GM18868 (cell line): ENCODE data around the gene NRG3.
A peak's percentile ranks its signal among the peaks of the same experiment; 100 is the strongest.

Source experiments
- ATAC-seq: cut with Tn5 transposase; IDR thresholded peaks from one replicate; pipeline ENCODE4 v1.9.1; 2021; ENCODE audit warnings: mild to moderate bottlenecking, moderate library complexity; ENCODE audit not compliant: unreplicated experiment

The NRG3 gene

DNA sequence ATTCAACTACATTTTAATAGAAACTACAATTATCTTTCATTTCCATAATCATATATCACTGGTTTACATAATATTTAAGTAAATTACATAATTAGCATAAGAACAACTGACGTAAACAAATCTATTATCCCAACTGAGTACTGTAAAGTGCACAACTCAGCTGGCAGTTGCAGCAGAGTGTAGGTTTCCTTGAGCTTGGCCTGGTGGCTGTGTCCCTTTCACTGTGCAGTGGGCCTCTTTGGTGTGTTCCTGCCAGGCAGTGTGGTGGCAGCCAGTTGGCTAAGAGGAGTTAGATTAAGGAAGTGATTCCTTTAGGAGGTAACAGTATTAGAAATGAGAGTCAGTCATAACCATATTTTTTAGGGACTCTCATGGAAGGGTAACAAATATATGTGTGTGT lies 7.0 kb downstream of the NRG3 start:
- ATAC-seq, result no peak

DNA sequence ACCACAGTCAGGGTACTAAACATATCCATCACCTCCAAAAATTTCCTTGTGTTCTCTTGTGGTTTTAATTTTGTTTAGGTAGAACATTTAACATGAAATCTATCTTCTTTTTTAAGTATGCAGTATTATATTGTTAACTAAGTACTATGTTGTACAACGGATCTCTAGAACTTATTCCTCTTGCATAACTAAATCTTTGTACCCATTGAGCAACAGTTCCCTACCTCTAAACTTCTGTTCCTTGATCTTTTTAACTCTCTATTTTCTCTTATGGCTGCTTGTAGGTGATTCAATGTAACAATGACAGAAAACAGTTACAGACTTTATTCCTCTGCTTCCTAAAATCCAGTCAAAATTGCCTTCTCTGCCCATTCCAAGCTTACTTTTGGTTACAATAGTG lies 9.9 kb downstream of the NRG3 start:
- ATAC-seq, result no peak

DNA sequence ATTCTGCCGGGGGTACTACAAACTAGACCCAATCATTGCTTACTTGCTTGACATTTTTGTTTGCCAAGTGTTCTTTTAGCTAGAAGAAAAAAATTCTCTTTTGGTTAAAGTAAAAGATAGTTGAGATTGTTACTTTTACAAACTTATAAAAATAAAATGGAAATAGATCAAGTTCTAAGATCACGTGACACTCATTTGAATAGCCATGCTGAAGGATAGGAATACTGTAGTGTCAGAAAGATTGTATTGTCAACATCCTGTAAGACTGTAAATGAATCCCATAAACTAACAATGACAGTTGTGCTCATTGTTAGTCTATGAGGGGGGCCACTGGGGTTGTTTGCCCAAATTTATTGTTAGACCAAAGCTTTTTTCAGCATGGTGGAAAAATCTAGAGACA lies 10.5 kb downstream of the NRG3 start:
- ATAC-seq, result no peak

DNA sequence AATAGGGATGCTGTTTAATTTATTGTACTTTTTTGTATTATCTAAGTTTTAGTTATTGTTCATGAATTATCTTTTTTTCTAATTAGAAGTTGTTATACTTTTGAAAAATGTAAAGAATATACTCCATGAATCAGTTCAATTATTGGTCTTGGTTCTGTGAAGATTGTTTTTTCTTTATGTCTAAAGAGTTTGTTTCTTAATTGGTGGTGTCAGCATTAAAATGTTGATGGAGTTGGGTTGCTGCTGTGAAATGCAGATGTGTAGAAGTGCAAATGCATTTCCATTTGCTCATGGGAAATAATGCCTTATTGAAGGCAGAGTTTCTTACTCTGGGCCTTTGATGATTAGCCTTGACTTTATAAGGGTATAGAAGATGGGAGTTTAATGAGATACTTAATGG lies 11.9 kb downstream of the NRG3 start:
- no peak for ATAC-seq

DNA sequence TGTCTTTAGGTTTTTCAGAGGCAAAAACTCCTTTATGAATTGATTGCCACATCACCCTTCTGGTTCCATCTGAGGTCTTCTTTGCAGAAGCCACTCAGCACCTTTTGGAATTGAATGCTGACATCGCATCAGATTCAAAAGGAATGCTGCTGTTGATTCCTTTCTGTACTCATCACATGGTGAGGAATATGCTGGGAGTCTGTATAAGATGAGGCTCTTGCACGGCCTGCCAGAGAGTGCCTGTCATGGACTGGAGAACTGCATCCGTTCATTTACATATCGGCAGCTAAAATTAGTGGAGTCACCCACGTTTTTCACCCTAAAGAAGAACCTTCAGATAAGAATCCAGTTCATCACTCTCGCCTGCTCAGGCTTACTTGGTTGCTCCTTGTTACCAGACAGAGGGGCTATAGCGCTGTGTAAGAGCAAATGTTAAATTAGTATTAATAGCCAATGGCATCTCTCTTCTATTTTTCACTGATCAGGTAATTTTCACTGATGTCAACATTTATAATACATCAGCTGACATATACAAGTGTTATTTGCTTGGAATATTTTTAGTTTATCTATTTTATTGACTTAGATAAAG lies 14.3 kb downstream of the NRG3 start:
- no peak for ATAC-seq

DNA sequence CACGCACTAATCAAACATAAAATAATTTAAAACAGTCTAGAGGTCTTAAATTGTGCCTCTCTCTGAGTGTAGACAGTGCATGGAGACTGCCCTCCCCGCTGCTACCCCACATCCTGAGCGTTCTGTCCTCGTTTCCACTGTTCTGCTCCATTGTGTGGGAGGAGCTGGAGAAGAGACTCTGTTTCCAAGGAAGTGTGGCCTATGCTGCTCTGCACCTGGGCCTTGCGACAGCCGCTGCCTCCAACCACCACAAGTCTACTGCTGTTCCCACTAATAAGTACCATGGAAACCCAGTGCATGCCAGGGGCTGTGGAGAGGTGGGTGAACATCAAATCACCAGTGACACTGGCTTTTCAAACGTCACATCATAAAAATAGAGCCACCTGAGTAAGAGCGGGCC lies 19.6 kb downstream of the NRG3 start:
- ATAC-seq, result no peak

DNA sequence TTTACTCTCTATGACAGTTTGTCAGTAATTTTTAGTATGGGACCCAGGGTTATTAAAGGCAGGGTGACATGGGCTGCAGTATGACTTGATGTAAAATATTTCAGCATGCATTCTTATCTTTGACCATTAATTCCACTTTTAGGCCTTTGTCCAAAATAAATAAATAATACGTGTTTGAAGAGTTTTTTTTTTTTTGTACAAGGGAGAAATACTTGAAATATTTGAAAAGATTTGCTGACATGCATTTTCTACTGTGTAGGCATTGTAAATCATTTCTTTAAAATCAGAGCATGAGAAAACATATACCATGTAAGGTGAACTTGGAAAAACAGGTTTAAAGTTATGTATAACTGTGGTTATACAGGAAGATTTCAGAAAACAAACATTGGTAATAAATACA lies 23.5 kb downstream of the NRG3 start:
- no peak for ATAC-seq

DNA sequence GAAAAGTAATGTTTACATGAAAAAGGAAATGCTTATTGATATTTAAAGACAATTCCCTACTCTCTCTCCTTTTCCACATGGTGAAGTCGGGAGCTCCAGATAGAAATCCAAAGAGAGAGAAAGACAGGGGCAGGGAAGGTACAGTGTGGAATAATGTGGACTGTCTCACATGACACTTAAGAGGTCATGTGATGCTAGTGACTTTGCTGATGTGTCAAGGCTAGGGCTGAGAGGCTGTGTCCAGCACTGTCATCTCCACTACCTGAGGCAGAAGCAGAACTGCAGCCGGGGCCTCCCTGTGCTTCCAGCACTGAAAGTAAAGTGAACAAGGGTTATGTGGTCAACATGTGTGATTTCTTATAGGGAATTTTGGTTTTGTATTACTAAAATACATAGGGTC lies 26.0 kb downstream of the NRG3 start:
- ATAC-seq, result no peak

DNA sequence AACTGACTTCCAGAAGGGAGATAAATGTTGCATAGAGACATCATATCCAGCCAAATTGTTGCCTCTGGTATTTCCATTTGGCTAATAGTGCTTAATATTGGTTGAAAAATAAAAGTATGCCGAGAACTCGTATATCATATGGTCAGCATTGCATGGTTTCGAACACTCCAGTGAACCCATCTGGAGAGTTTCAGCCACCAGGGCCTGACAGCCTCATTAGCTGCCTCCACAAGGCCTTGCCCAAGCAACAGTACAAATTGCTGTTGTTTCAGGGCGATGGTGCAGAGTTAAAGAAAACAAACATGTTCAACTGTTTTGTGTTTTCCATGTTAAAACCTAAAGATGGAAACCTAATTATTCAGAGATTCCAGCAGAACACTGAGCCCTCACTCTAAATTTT lies 28.5 kb downstream of the NRG3 start:
- ATAC-seq, result no peak

DNA sequence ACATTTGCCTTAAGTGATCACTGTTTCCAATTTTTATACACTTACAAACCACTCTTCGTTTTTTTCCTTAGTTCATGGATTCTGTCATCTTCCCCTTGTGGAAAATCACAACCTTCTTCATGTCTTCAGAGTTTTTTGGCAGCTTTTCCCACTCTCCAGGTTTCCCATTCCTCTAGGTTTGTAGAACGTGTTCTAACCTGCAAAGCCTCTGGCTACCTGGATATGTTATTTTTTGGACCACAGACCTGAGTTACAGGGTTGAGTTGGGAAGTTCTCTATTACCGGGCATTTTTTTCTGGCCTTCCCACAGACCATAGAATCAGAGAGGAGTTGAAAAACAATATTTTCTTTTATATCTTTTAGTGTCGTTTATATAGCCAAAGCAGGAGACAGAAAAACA lies 30.2 kb downstream of the NRG3 start:
- ATAC-seq, result no peak

DNA sequence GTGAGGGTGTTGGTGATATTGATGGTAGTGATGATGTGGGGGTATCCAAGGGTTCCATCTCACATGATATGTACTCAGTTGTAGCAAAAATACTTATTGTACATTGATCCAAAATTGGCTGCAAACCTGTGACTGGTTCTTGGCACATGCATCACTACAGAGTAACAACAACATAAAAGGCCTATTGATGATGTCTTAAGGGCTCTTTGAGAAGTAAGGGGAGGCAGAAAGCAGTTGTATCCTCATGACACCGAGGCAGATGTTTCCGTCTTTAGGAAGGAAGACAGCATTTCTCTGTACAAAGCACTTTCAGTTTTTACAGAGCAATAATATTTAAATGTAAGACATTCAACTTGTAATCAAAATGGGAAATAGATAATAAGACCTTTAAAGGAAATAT lies 34.5 kb downstream of the NRG3 start:
- no peak for ATAC-seq

DNA sequence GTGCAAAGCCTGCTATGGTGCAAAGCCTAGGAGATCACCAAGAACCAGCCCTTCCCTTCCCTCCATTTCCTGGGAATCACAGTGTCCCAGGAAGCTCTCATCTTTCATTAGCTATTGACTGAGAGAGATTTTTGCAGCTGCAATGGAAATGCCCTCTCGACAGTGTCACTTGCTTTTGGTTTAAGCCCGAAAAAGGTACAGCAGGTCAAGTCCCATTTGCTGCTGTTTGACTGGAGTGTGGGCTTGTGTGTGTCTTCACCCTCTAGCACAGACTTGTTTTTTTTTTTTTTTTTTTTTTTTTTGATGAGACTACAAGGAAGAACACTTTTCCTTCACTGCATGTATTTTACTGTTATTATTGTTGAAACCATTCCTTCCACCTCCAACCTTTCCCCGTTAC lies 36.3 kb downstream of the NRG3 start:
- no peak for ATAC-seq

DNA sequence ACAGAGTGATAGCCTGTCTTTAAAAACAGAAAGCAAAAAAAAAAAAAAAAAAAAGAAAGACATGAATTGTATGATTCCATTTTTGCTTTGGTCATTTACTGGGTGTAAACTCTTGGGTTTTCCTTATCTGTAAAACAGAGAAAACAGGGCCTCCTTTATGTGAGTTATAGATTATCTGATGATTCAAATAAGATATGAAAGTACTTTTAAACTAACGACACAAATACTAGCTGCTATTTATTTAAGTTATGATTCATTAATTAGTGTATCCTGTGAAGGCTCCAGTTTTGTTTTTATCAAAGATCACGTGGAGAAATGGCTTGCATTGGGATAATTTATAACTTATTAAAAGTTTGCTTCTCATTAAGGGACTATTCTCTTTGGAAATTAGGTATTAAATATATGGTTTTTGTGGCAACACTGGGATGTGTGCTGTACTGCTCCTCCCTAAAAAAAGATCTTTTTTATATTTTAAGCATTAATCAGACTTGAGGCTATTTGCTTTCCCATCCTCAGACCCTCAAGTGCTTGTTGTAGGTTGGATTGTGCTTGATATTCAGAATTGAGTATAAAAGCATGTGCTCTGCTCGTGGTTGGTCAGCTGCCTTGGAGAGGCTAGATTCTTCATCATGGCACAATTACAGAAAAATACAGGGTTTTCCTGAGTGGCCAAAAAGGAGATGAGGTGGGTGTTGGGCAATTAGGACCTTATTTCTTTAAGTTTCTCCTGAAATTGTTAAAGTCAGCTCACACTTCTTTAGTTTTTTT lies 39.9 kb downstream of the NRG3 start:
- no peak for ATAC-seq

DNA sequence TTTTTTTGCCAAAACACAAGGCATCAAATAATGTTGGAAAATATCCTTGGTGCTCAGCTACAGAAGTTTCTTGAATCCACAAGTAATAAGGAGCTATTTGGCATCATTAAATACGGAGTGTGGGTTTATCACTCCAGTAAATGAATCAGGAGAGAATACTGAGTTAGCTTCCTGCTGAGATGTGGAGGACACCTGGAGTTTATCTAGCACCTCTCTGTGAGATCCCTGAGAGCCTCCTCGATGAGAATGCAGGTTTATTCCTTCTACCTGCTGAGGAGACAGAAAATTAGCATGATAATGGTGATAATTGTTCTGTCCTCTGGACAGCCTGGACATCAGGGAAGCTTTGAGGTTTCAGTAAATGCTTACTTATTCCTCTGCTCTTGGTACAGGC lies 40.5 kb downstream of the NRG3 start:
- ATAC-seq, result no peak

DNA sequence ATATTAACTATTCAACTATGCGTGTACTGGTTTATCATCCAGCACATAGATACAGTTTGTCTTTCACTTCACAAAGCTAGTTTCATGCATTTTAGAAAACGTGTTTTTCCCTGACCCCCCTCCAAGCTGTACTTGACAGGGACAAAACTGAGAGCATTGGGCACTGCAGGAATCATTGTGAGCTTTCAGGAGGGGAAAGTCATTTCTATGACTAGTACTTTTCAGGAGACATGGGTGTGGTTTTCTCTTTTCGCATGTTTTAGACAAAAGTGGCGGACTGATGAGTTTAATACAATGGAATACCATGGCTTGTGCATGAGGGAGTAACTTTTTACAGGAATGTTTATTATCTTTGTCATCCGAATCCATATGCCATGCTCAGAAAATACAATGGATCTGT lies 42.7 kb downstream of the NRG3 start:
- ATAC-seq, result no peak

DNA sequence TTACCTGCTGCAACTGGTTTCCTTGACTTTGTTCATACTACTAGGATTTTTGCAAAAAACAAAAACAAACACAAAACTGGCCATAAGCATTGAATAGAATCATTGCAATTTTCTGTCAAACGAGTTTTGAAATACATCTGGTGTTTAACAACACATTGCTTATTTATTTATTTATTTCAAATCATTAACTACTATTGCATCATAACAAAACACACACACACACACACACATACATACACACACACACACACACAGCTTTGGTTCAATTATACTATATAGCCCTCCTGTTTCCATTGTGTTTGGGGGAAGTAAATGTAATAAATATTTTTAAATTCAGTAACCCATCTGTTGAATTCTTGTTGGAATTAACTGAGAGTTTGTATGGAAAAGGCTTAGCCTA lies 43.8 kb downstream of the NRG3 start:
- ATAC-seq, result no peak

DNA sequence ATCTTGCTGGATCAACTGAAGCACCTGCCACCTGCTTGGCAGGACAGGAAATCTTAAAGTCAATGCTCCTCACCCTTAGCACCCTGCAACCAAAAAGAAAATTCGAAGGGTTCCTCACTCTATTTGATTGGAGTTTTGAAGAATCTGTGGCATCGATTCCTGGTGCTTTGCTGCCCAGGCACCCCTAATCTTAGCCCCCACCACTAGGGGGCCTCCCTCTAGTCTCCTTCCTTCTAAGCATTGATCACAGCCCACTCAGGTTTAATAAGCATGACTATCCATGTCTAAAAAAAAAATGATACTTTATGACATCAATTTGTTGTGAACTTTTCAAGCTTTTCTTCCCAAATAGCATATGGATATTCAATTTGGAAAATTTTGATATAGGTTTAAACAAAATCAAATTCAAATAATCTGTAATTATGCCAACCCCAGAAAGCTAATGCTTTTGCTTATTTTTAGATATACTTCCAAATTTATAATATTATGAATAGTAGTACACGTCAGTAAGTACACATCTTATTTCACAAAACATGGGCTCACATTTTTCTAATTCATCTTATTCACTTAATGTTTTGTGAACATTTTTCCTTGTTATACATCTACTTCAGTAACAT lies 45.3 kb downstream of the NRG3 start:
- ATAC-seq, result peak; percentile 93

DNA sequence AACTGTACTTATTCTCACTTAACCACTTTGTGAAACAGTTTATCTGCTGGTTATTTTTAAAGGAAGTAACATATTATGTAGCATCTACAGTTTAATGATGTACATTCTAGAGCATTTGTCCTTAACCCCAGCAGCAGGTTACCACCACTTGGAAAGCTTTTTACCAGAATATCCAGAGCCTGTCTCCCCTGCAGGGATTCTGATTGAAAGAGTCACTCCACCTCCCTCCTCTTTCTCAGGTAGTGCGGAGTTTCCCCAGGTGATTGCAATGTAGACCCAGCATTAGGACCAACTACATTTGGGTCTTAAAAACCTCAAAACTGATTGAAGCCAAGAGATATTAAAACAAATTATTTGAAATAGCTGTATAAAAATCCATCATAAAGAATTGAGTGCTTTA lies 53.1 kb downstream of the NRG3 start:
- no peak for ATAC-seq

DNA sequence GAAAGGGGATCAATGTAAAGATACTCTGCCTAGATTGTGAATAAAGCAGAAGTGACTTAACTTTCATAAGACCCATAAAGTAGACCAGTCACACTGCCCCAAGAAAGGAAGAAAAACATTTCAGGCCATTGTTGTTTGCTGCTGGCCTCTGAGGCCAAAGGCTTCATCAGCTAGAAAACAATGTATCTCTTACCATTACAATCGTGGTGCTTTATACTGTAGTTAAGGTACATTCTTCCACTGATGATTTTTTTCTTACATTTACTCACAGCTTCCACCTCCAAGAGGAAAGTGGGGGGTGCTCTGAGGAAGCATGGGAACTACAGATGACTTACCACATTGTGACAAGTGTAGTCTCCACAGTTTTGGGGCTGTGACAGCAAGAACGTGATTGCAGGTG lies 68.6 kb downstream of the NRG3 start:
- ATAC-seq, result no peak

DNA sequence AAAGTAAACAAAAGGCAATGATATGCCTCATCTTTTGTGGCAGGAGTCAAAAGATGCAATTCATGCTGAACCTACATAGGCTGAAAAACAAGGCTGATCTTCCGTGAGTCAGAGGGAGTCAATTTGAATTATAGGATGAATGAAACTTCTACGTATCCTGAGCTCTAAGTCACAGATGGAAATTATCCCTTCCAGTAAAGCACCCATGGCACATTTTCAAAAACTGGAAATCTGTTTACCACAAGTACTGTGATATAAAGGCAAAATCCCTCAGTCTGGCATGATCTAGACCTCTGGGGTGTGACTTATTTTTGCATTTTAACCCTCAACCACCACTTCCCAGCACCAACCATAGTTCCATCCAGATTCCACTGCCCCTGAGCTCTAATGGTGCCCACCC lies 69.6 kb downstream of the NRG3 start:
- ATAC-seq, result no peak

DNA sequence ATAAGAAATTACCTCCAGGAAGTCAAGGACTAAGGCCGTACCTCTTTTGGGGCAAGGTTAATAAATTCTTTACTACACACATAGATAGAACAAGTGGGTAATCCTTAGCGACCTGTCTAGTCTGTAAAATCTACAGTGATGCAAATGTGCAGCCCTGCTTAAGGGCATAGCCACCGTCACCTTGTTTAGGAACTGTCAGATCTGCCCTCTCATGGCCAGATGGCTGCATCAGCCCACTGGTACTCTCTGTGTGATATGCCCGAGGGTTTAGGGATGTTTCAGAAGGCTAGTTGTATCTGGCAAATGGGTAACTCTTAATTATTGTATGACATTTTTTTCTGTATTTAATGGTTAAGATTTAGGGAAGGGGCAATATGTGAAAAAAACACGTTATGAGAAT lies 74.3 kb downstream of the NRG3 start:
- ATAC-seq, result no peak

DNA sequence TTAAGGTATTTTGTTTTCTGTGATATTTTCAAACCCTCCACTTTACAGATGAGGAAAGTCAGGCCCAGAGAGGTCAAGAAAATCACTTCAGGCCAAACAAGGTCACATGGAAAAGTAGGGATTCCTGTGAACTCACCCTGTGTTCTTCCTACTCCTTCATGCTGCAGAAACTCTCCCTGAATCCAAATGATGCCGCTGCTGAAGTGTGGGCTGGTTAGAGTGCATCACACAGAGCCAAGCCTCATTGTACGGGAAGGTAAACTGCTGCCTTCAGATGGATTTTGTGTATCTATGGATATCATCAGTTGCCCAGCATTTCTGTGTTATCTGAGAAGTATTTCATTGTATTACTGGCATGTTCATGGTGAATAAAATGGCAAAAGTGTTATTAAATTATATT lies 75.4 kb downstream of the NRG3 start:
- ATAC-seq, result no peak

DNA sequence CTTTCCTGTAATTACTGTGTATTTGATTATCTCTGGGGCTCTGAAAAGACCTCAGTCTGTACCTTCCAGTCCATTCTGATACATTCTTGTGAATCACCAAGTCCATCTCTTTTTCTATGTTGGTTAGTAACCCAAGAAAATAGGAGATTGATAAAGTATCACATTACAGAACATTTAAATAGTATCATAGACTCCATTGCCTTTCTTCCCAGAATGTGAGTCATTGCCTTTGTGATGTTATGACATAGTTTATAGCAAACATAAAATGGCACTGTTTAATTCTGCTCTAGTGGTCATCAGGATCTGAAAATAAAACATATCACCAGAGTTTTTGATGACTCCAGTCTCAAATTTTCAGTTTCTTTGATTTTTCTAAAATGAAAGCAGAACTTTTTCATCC lies 78.4 kb downstream of the NRG3 start:
- no peak for ATAC-seq
